MM.1S (cell line): ENCODE results near the gene HMGN3.

Experiments used
- DNase-seq: peaks from one replicate; pipeline ENCODE4 v3.0.0-alpha.2; 2015
- H2AFZ ChIP-seq: fragments of 300-600 bp; sonication (generic); 2 replicates; pipeline ENCODE4 v1.6.0; 2016; ENCODE audit warnings: antibody characterized with exemption, low read length
- H3F3A ChIP-seq: fragments of 300-600 bp; sonication (generic); 2 replicates; pipeline ENCODE4 v1.6.1; 2016; ENCODE audit warnings: mild to moderate bottlenecking, antibody characterized with exemption, low read length, moderate library complexity, mixed read lengths; ENCODE audit not compliant: insufficient read depth
- H3K27ac ChIP-seq: fragments of 300-600 bp; sonication (generic); 2 replicates; pipeline ENCODE4 v1.5.1; 2016; ENCODE audit warnings: mild to moderate bottlenecking, low read length
- H3K27me3 ChIP-seq: fragments of 300-600 bp; sonication (generic); replicated peaks from 2 replicates; pipeline ENCODE4 v1.6.0; 2016; ENCODE audit warnings: low read length; ENCODE audit not compliant: insufficient read depth
- H3K36me3 ChIP-seq: fragments of 300-600 bp; sonication (generic); replicated peaks from 2 replicates; pipeline ENCODE4 v1.6.1; 2016; ENCODE audit warnings: mild to moderate bottlenecking, low read length, mixed read lengths; ENCODE audit not compliant: insufficient read depth
- H3K4me1 ChIP-seq: fragments of 300-600 bp; sonication (generic); 2 replicates; pipeline ENCODE4 v1.6.1; 2016; ENCODE audit warnings: low read length, mixed read lengths
- H3K4me2 ChIP-seq: fragments of 300-600 bp; sonication (generic); 2 replicates; pipeline ENCODE4 v1.6.0; 2016; ENCODE audit warnings: low read depth, low read length
- H3K4me3 ChIP-seq: fragments of 300-600 bp; sonication (generic); 2 replicates; pipeline ENCODE4 v1.5.1; 2016; ENCODE audit warnings: low read length, mixed read lengths
- H3K79me2 ChIP-seq: fragments of 300-600 bp; sonication (generic); 2 replicates; pipeline ENCODE4 v1.6.1; 2016; ENCODE audit warnings: mixed run types, low read length, mixed read lengths
- H3K9ac ChIP-seq: fragments of 300-600 bp; sonication (generic); 2 replicates; pipeline ENCODE4 v1.6.1; 2016; ENCODE audit warnings: low read length, mixed read lengths
- H3K9me2 ChIP-seq: fragments of 300-600 bp; sonication (generic); replicated peaks from 2 replicates; pipeline ENCODE4 v1.6.1; 2016; ENCODE audit warnings: mild to moderate bottlenecking, low read length, mixed read lengths; ENCODE audit not compliant: insufficient read depth
- H3K9me3 ChIP-seq: fragments of 300-600 bp; sonication (generic); replicated peaks from 2 replicates; pipeline ENCODE4 v1.6.1; 2016; ENCODE audit warnings: mild to moderate bottlenecking, low read length, mixed read lengths; ENCODE audit not compliant: insufficient read depth
- H4K20me1 ChIP-seq: fragments of 300-600 bp; sonication (generic); 2 replicates; pipeline ENCODE4 v1.6.1; 2016; ENCODE audit warnings: mild to moderate bottlenecking, low read length, moderate library complexity, mixed read lengths; ENCODE audit not compliant: insufficient read depth
- EZH2 ChIP-seq: fragments of 300-600 bp; sonication (generic); optimal IDR thresholded peaks from 2 replicates; pipeline ENCODE3; 2017; ENCODE audit warnings: low read depth, mild to moderate bottlenecking, antibody characterized with exemption, low read length, mixed read lengths
- EZH2phosphoT487 ChIP-seq: fragments of 300-600 bp; sonication (generic); IDR thresholded peaks from 2 replicates; pipeline ENCODE4 v1.6.1; 2018; ENCODE audit warnings: antibody characterized with exemption, low read length
- TF ChIP-seq, protein P1 (sequence below): fragments of 300-600 bp; sonication (generic); IDR thresholded peaks from 2 replicates; pipeline ENCODE4 v1.5.1; 2016; ENCODE audit warnings: antibody characterized with exemption, low read length, mixed read lengths

Gene HMGN3

DNA sequence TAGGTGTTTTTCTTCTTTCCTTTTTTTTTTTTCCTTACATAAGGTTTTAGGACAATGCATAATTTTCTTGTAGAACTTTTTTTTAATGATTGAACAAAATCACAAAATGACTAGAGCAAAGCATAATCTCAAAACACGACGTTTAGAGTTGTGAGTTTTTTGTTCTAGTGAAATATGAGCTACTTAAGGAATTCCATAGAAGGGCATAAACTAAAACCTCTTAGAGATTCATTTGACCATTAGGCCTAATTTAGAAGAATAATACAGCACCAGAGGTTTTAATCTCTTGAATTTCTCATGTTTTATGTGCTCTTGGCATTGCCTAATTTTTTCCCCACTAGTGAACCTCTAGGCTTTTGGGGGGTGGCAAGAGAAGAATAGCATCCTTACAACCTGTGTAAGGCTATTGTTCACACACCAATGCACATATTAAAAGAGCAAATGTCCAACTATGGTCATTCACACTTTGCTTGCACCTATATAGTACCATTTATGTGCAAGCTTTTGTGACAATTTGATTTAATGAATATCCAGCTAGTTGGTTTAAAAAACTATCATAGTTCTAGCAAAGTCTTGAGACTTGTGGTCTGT is 44.6 kb downstream of the HMGN3 start:
- Histone ChIP-seq H3K9ac (no peak overlapping the region), H3K27me3 (no peaks in the 10 kb centered on the region), H3K4me1 (no peaks in the 10 kb centered on the region), H2AFZ (no peak overlapping the region), H3K9me2 (no peaks in the 10 kb centered on the region), H3K36me3 (no peaks in the 10 kb centered on the region), H3K27ac (no peak overlapping the region), H3K4me2 (no peak overlapping the region), H3K79me2 (no peaks in the 10 kb centered on the region), H3F3A (no peaks in the 10 kb centered on the region), H3K9me3 (no peaks in the 10 kb centered on the region), H4K20me1 (no peaks in the 10 kb centered on the region), H3K4me3 (no peak overlapping the region)
- DNase-seq: no peak
- TF ChIP-seq, protein P1, sequence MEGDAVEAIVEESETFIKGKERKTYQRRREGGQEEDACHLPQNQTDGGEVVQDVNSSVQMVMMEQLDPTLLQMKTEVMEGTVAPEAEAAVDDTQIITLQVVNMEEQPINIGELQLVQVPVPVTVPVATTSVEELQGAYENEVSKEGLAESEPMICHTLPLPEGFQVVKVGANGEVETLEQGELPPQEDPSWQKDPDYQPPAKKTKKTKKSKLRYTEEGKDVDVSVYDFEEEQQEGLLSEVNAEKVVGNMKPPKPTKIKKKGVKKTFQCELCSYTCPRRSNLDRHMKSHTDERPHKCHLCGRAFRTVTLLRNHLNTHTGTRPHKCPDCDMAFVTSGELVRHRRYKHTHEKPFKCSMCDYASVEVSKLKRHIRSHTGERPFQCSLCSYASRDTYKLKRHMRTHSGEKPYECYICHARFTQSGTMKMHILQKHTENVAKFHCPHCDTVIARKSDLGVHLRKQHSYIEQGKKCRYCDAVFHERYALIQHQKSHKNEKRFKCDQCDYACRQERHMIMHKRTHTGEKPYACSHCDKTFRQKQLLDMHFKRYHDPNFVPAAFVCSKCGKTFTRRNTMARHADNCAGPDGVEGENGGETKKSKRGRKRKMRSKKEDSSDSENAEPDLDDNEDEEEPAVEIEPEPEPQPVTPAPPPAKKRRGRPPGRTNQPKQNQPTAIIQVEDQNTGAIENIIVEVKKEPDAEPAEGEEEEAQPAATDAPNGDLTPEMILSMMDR: no peak
- no peak for TF ChIP-seq EZH2
- TF ChIP-seq EZH2phosphoT487: no peak

DNA sequence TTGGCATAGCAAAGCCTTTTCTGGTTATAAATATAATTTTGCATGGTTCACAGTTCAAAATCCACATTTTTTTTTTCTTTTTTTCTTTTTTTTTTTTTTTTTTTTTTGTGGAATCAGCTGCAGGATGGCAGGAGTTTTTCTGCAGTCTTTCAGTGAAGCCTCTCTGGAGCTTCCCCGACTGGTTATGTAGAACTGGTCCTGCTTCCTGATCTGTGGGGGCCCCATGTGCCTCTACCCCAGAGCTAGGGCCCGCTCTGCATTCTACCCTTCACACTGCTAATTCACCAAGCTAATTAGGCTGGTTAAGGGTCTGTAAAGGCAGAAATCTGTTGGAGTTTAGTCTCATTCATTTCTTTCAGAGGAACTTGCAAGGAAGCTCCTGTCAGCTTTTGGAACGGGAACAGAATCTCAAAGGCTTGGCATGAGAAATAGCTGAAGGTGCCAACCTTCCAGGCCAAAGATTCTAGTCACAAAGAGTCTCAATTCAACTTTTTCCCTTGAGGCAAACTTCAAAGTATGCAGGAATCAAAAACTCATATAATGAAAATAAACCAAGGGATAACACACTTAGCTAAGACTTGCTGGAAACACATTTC is 45.5 kb downstream of the HMGN3 start:
- Histone ChIP-seq H3K79me2 (no peaks in the 10 kb centered on the region), H3K27ac (no peak overlapping the region)
- no peak for TF ChIP-seq EZH2
- no peak for TF ChIP-seq EZH2phosphoT487
- TF ChIP-seq, protein P1: no peak

DNA sequence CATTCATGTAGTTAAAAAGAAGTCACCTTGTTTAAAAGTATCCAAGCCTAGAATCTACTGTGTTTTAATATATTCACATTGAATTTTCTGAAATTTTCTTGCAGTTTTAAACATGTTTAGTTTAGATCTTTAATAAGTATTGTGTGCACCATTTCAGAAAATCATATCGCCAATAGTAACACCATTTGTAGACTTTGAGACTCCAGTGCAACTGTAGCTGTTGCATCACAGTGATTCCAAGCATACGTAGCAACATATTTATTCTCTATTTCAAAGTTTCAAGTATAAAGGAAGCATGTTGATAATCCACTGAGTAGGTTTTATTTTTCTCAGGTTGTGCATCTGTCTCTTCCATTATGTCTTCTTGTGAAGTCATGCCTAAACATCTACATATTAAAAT is 46.4 kb downstream of the HMGN3 start:
- Histone ChIP-seq H3K4me3 (no peak overlapping the region), H4K20me1 (no peaks in the 10 kb centered on the region), H3K4me2 (no peak overlapping the region), H3K4me1 (no peaks in the 10 kb centered on the region), H3K27ac (no peak overlapping the region), H3K9me3 (no peaks in the 10 kb centered on the region), H3K36me3 (no peaks in the 10 kb centered on the region), H2AFZ (no peak overlapping the region), H3K79me2 (no peaks in the 10 kb centered on the region), H3K9me2 (no peaks in the 10 kb centered on the region), H3K9ac (no peak overlapping the region), H3F3A (no peaks in the 10 kb centered on the region), H3K27me3 (no peaks in the 10 kb centered on the region)
- TF ChIP-seq, protein P1: no peak
- TF ChIP-seq EZH2phosphoT487 (no peak), EZH2 (no peak)
- DNase-seq: no peak

More for the DNA sequence above, 45.5 kb downstream of the HMGN3 start:
- Histone ChIP-seq H3K9ac (no peak overlapping the region), H3K27me3 (no peaks in the 10 kb centered on the region), H3K9me3 (no peaks in the 10 kb centered on the region), H3F3A (no peaks in the 10 kb centered on the region), H2AFZ (no peak overlapping the region), H3K4me1 (no peaks in the 10 kb centered on the region), H3K9me2 (no peaks in the 10 kb centered on the region), H3K4me3 (no peak overlapping the region), H4K20me1 (no peaks in the 10 kb centered on the region), H3K36me3 (no peaks in the 10 kb centered on the region), H3K4me2 (no peak overlapping the region)
- DNase-seq: no peak
